SK-N-SH treated with all-trans-retinoic acid at 6 μM for 48 hours (cell line): ENCODE measurements around the gene C4orf36.

Source experiments
- ATAC-seq: fragments of 200-7000 bp; cut with Tn5 transposase; 3 replicates; pipeline ENCODE4 v1.9.1; 2020; ENCODE audit warnings: mild to moderate bottlenecking, moderate library complexity
- ARNTL ChIP-seq: fragments of 450-650 bp; formaldehyde crosslinking; IDR thresholded peaks from 2 replicates; pipeline ENCODE4 v1.5.0; 2020; ENCODE audit warnings: low read depth, mild to moderate bottlenecking, moderate library complexity, borderline replicate concordance
- BACH2 ChIP-seq: fragments of 250-450 bp; sonication (Bioruptor Pico); IDR thresholded peaks from 2 replicates; pipeline ENCODE4 v1.9.0; 2021; ENCODE audit warnings: mild to moderate bottlenecking, borderline replicate concordance
- CREB5 ChIP-seq: fragments of 250-450 bp; sonication (Bioruptor Pico); IDR thresholded peaks from 2 replicates; pipeline ENCODE4 v1.5.1; 2020; ENCODE audit warnings: low read depth, mild to moderate bottlenecking, moderate library complexity
- ESRRG ChIP-seq: fragments of 250-450 bp; sonication (Bioruptor Pico); IDR thresholded peaks from 2 replicates; pipeline ENCODE4 v1.6.1; 2021; ENCODE audit warnings: mild to moderate bottlenecking
- GLIS3 ChIP-seq: fragments of 250-450 bp; sonication (Bioruptor Pico); IDR thresholded peaks from 2 replicates; pipeline ENCODE4 v1.5.0; 2020; ENCODE audit warnings: mild to moderate bottlenecking, moderate library complexity
- ISL1 ChIP-seq: fragments of 250-450 bp; sonication (Bioruptor Pico); IDR thresholded peaks from 2 replicates; pipeline ENCODE4 v2.1.2; 2022; ENCODE audit warnings: mild to moderate bottlenecking, moderate library complexity
- OSR1 ChIP-seq: fragments of 250-450 bp; sonication (Bioruptor Pico); IDR thresholded peaks from 2 replicates; pipeline ENCODE4 v1.8.0; 2022; ENCODE audit warnings: moderate library complexity, mild to moderate bottlenecking, inconsistent platforms
- PATZ1 ChIP-seq: fragments of 250-450 bp; sonication (Bioruptor Pico); IDR thresholded peaks from 2 replicates; pipeline ENCODE4 v1.8.0; 2020; ENCODE audit warnings: mild to moderate bottlenecking, moderate library complexity, borderline replicate concordance
- POU6F1 ChIP-seq: fragments of 250-450 bp; sonication (Bioruptor Pico); IDR thresholded peaks from 2 replicates; pipeline ENCODE4 v1.8.0; 2021; ENCODE audit warnings: low read depth, mild to moderate bottlenecking, moderate library complexity, borderline replicate concordance
- PPARA ChIP-seq: fragments of 250-450 bp; sonication (Bioruptor Pico); IDR thresholded peaks from 2 replicates; pipeline ENCODE4 v1.5.0; 2020; ENCODE audit warnings: mild to moderate bottlenecking, borderline replicate concordance
- RARB ChIP-seq: fragments of 250-450 bp; sonication (Bioruptor Pico); IDR thresholded peaks from 2 replicates; pipeline ENCODE4 v1.8.0; 2021; ENCODE audit warnings: mild to moderate bottlenecking, moderate library complexity
- SNAI2 ChIP-seq: fragments of 250-450 bp; sonication (Bioruptor Pico); IDR thresholded peaks from 2 replicates; pipeline ENCODE4 v1.5.0; 2020; ENCODE audit warnings: mild to moderate bottlenecking, moderate library complexity
- TCF4 ChIP-seq: fragments of 250-450 bp; sonication (Bioruptor Pico); IDR thresholded peaks from 2 replicates; pipeline ENCODE4 v1.8.0; 2021; ENCODE audit warnings: mild to moderate bottlenecking, moderate library complexity, borderline replicate concordance
- TOX ChIP-seq: fragments of 250-450 bp; sonication (Bioruptor Pico); IDR thresholded peaks from 2 replicates; pipeline ENCODE4 v1.8.0; 2021; ENCODE audit warnings: mild to moderate bottlenecking, moderate library complexity, borderline replicate concordance
- TSHZ2 ChIP-seq: fragments of 250-450 bp; sonication (Bioruptor Pico); IDR thresholded peaks from 2 replicates; pipeline ENCODE4 v1.5.0; 2020; ENCODE audit warnings: mild to moderate bottlenecking, moderate library complexity
- ZC3H10 ChIP-seq: fragments of 250-450 bp; sonication (Bioruptor Pico); IDR thresholded peaks from 2 replicates; pipeline ENCODE4 v1.5.1; 2021; ENCODE audit warnings: mild to moderate bottlenecking, moderate library complexity
- ZFP30 ChIP-seq: fragments of 450-650 bp; formaldehyde crosslinking; IDR thresholded peaks from 2 replicates; pipeline ENCODE4 v1.5.0; 2022; ENCODE audit warnings: mild to moderate bottlenecking, moderate library complexity
- ZNF565 ChIP-seq: fragments of 450-650 bp; formaldehyde crosslinking; conservative IDR thresholded peaks from 2 replicates; pipeline ENCODE4 v1.5.0; 2020; ENCODE audit warnings: low read depth, mild to moderate bottlenecking, moderate library complexity
- ZNF70 ChIP-seq: fragments of 450-650 bp; formaldehyde crosslinking; IDR thresholded peaks from 2 replicates; pipeline ENCODE4 v1.5.0; 2020; ENCODE audit warnings: mild to moderate bottlenecking, moderate library complexity
- ZNF8 ChIP-seq: fragments of 450-650 bp; formaldehyde crosslinking; IDR thresholded peaks from 2 replicates; pipeline ENCODE4 v1.5.0; 2020; ENCODE audit warnings: mild to moderate bottlenecking, moderate library complexity

The C4orf36 gene

GRCh38 chr4:86928400-86929255 lies 36.4 kb upstream of the C4orf36 start (continued):
- TF ChIP-seq ZNF70 (CRISPR knock-in tag) (no peak), ARNTL (CRISPR knock-in tag) (no peak), ZNF8 (CRISPR knock-in tag) (no peak)

- ATAC-seq = peak; percentile 61
- TF ChIP-seq BACH2 (no peak), TOX (CRISPR knock-in tag) (no peak), ARNTL (CRISPR knock-in tag) (no peak), ZNF70 (CRISPR knock-in tag) (no peak), ISL1 (no peak), SNAI2 (no peak), CREB5 (CRISPR knock-in tag) (no peak), PATZ1 (CRISPR knock-in tag) (no peak), GLIS3 (no peak)
Observed at GRCh38 chr4:86927843-86928395, 35.7 kb upstream of the C4orf36 start.

- no peak for TF ChIP-seq BACH2
- TF ChIP-seq GLIS3 = no peak
- no peak for TF ChIP-seq SNAI2
- no peak for TF ChIP-seq TSHZ2
- no peak for TF ChIP-seq OSR1 (CRISPR knock-in tag)
- TF ChIP-seq ZNF8 (CRISPR knock-in tag) = no peak
- no peak for TF ChIP-seq TOX (CRISPR knock-in tag)
- no peak for TF ChIP-seq ZNF565 (CRISPR knock-in tag)
- TF ChIP-seq ESRRG (CRISPR knock-in tag) = no peak
- no peak for ATAC-seq
Observed at GRCh38 chr4:86926435-86927086, 34.3 kb upstream of the C4orf36 start.

- peak; percentile 41; the same call in 2 of the 3 replicates for ATAC-seq
- TF ChIP-seq GLIS3 (no peak), POU6F1 (CRISPR knock-in tag) (no peak), ARNTL (CRISPR knock-in tag) (no peak), BACH2 (no peak), ESRRG (CRISPR knock-in tag) (no peak), OSR1 (CRISPR knock-in tag) (no peak), TOX (CRISPR knock-in tag) (no peak), TCF4 (no peak), ZC3H10 (CRISPR knock-in tag) (no peak), ZFP30 (CRISPR knock-in tag) (no peak), PATZ1 (CRISPR knock-in tag) (no peak), PPARA (CRISPR knock-in tag) (no peak), ZNF565 (CRISPR knock-in tag) (no peak), ZNF70 (CRISPR knock-in tag) (no peak), RARB (CRISPR knock-in tag) (no peak), ZNF8 (CRISPR knock-in tag) (no peak), TSHZ2 (no peak)
Observed at GRCh38 chr4:86924811-86925210, 32.6 kb upstream of the C4orf36 start.
